GM23338 (cell line): ENCODE results near the gene TOM1L2. TPM values are rescaled to one million over a fixed set of nuclear protein-coding genes. Genes with fewer than 3 reads are reported as not detected.

Source experiments
- ATAC-seq: fragments of 200-7000 bp; cut with Tn5 transposase; 3 replicates; pipeline ENCODE4 v1.9.1; 2020
- DNase-seq: peaks from one replicate; pipeline ENCODE4 v3.0.0-alpha.2; 2015; ENCODE audit warnings: low spot score
- H2AFZ ChIP-seq: fragments of 200-600 bp; sonication (generic); 2 replicates; pipeline ENCODE4 v1.8.0; 2016; ENCODE audit warnings: antibody characterized with exemption, mild to moderate bottlenecking, moderate library complexity
- H3F3A ChIP-seq: fragments of 200-600 bp; sonication (generic); replicated peaks from 2 replicates; pipeline ENCODE4 v1.8.0; 2017; ENCODE audit warnings: antibody characterized with exemption, mixed run types, low read depth
- H3K27ac ChIP-seq: fragments of 200-600 bp; sonication (generic); 2 replicates; pipeline ENCODE4 v1.6.1; 2016; ENCODE audit warnings: low read depth
- H3K27me3 ChIP-seq: fragments of 200-600 bp; sonication (generic); 2 replicates; pipeline ENCODE4 v1.8.0; 2016; ENCODE audit warnings: mild to moderate bottlenecking, mixed run types, moderate library complexity; ENCODE audit not compliant: insufficient read depth
- H3K36me3 ChIP-seq: fragments of 200-600 bp; sonication (generic); 2 replicates; pipeline ENCODE4 v1.8.0; 2016; ENCODE audit warnings: mild to moderate bottlenecking; ENCODE audit not compliant: insufficient read depth
- H3K4me1 ChIP-seq: fragments of 200-600 bp; sonication (generic); 2 replicates; pipeline ENCODE4 v1.8.0; 2016; ENCODE audit warnings: mild to moderate bottlenecking, moderate library complexity; ENCODE audit not compliant: insufficient read depth
- H3K4me2 ChIP-seq: fragments of 200-600 bp; sonication (generic); 2 replicates; pipeline ENCODE4 v1.7.1; 2017; ENCODE audit warnings: mixed run types
- H3K4me3 ChIP-seq: fragments of 200-600 bp; sonication (generic); 2 replicates; pipeline ENCODE4 v1.6.1; 2016; ENCODE audit warnings: mixed run types
- H3K79me2 ChIP-seq: fragments of 200-600 bp; sonication (generic); replicated peaks from 2 replicates; pipeline ENCODE4 v1.8.0; 2017; ENCODE audit warnings: mild to moderate bottlenecking; ENCODE audit not compliant: insufficient read depth
- H3K9me2 ChIP-seq: fragments of 200-600 bp; sonication (generic); 2 replicates; pipeline ENCODE4 v1.8.0; 2017; ENCODE audit not compliant: insufficient read depth
- H4K20me1 ChIP-seq: fragments of 200-600 bp; sonication (generic); replicated peaks from 2 replicates; pipeline ENCODE4 v1.8.0; 2017; ENCODE audit warnings: mild to moderate bottlenecking; ENCODE audit not compliant: insufficient read depth
- H3K27ac Mint-ChIP-seq: 2 replicates; pipeline ENCODE4 v1.8.0; 2020; ENCODE audit warnings: inconsistent platforms, mild to moderate bottlenecking, moderate library complexity, mixed read lengths
- H3K27me3 Mint-ChIP-seq: 3 replicates; pipeline ENCODE4 v1.8.0; 2022; ENCODE audit warnings: low read depth, mild to moderate bottlenecking, moderate library complexity, mixed read lengths, inconsistent platforms; ENCODE audit not compliant: insufficient read depth, poor library complexity
- H3K36me3 Mint-ChIP-seq: 3 replicates; pipeline ENCODE4 v1.8.0; 2021; ENCODE audit warnings: low read depth, mild to moderate bottlenecking, inconsistent platforms, moderate library complexity, mixed read lengths
- H3K4me1 Mint-ChIP-seq: 3 replicates; pipeline ENCODE4 v1.8.0; 2020; ENCODE audit warnings: mild to moderate bottlenecking, inconsistent platforms, mixed read lengths
- H3K4me3 Mint-ChIP-seq: 3 replicates; pipeline ENCODE4 v1.8.0; 2021; ENCODE audit warnings: moderate library complexity, mild to moderate bottlenecking, inconsistent platforms, mixed read lengths
- H3K9me3 Mint-ChIP-seq: 3 replicates; pipeline ENCODE4 v1.8.0; 2020; ENCODE audit warnings: moderate library complexity, mild to moderate bottlenecking, inconsistent platforms, mixed read lengths
- CREB1 ChIP-seq: fragments of 250-450 bp; sonication (Bioruptor Pico); IDR thresholded peaks from 2 replicates; pipeline ENCODE4 v1.5.0; 2020; ENCODE audit warnings: low read depth, mild to moderate bottlenecking, moderate library complexity
- EZH2 ChIP-seq: fragments of 200-600 bp; sonication (generic); IDR thresholded peaks from one replicate; pipeline ENCODE4 v1.8.0; 2017; ENCODE audit warnings: antibody characterized with exemption, mild to moderate bottlenecking, low read depth; ENCODE audit not compliant: unreplicated experiment
- EZH2phosphoT487 ChIP-seq: fragments of 200-600 bp; sonication (generic); IDR thresholded peaks from one replicate; pipeline ENCODE4 v1.8.1; 2018; ENCODE audit warnings: antibody characterized with exemption; ENCODE audit not compliant: unreplicated experiment
- JUNB ChIP-seq: IDR thresholded peaks from one replicate; pipeline ENCODE4 v1.6.1; 2016; ENCODE audit warnings: antibody characterized with exemption; ENCODE audit not compliant: unreplicated experiment
- NANOG ChIP-seq: IDR thresholded peaks from 2 replicates; pipeline ENCODE4 v1.6.1; 2016; ENCODE audit warnings: antibody characterized with exemption, borderline replicate concordance
- POLR2AphosphoS5 ChIP-seq: IDR thresholded peaks from 2 replicates; pipeline ENCODE4 v1.6.1; 2016; ENCODE audit warnings: antibody characterized with exemption, low read depth
- STAT1 ChIP-seq: IDR thresholded peaks from one replicate; pipeline ENCODE4 v1.6.1; 2016; ENCODE audit warnings: antibody characterized with exemption; ENCODE audit not compliant: unreplicated experiment
- ZNF114 ChIP-seq: fragments of 250-450 bp; sonication (Bioruptor Pico); IDR thresholded peaks from 2 replicates; pipeline ENCODE4 v1.5.0; 2020; ENCODE audit warnings: mild to moderate bottlenecking, moderate library complexity
- polyA plus RNA-seq: library from polyadenylated mRNA; unstranded; fragments of >200 nt; fragmentation: Nextera tagmentation; extraction: Ambion mirVana; gene quantifications from 2 replicates; pipeline ENCODE4 v1.2.1, GENCODE V29; 2016
- total RNA-seq: library from RNA; depleted of rRNA; stranded (reverse); fragments of >200 nt; shearing (Covaris generic); gene quantifications from 2 replicates; pipeline ENCODE4 v1.2.3, GENCODE V29; 2014
- TF ChIP-seq, protein P1 (sequence below), 2 experiments: fragments of 200-600 bp in 1 of 2; sonication (generic) in 1 of 2; conservative IDR thresholded peaks; 2 replicates each; pipeline versions ENCODE4 v1.5.1 to v1.6.1; 2016 to 2017; ENCODE audit warnings: antibody characterized with exemption in 2 of 2, low read depth in 2 of 2, mild to moderate bottlenecking in 2 of 2, moderate library complexity in 1 of 2
- TF ChIP-seq, protein P2 (sequence below): IDR thresholded peaks from 2 replicates; pipeline ENCODE4 v1.6.1; 2016; ENCODE audit warnings: antibody characterized with exemption
- TF ChIP-seq, protein P3 (sequence below): IDR thresholded peaks from one replicate; pipeline ENCODE4 v1.6.1; 2018; ENCODE audit warnings: antibody characterized with exemption; ENCODE audit not compliant: unreplicated experiment

TOM1L2 gene
- total and polyA plus RNA-seq, 2 experiments from 2014 or later, result 3.3 TPM

DNA sequence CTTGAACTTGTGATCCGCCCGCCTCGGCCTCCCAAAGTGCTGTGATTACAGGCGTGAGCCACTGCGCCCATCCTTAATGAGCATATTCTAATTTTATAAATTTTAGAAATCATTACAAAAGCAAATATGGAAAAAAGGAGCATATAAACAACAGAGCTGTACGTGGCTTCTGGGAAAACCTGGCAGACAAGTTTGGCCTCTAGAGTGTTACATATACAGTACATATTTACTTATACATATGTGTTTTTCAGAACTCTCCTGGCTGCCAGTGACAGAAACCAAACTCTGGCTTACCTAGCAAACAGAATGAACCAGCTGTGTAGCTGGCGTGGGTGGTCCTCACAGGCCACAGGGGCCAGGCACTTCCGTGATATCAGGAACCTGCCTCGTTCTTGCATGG lies 10.6 kb upstream of the TOM1L2 start:
- Mint-ChIP-seq H3K4me1 (no peaks in the 10 kb centered on the region), H3K36me3 (no peaks in the 10 kb centered on the region), H3K27ac (no peak overlapping the region), H3K9me3 (no peaks in the 10 kb centered on the region), H3K27me3 (peaks cover 2% of the 10 kb centered on the region), H3K4me3 (no peak overlapping the region)
- H3K4me2 ChIP-seq, result no peak overlapping the region
- no peaks in the 10 kb centered on the region for H3K79me2 ChIP-seq
- no peaks in the 10 kb centered on the region for H3K27me3 ChIP-seq
- H3K36me3 ChIP-seq, result no peaks in the 10 kb centered on the region
- no peak overlapping the region for H3K27ac ChIP-seq
- ATAC-seq, result no peak
- TF ChIP-seq EZH2phosphoT487 (no peak), STAT1 (no peak), NANOG (no peak), EZH2 (no peak), ZNF114 (CRISPR knock-in tag) (no peak), JUNB (no peak)
- TF ChIP-seq, protein P1, sequence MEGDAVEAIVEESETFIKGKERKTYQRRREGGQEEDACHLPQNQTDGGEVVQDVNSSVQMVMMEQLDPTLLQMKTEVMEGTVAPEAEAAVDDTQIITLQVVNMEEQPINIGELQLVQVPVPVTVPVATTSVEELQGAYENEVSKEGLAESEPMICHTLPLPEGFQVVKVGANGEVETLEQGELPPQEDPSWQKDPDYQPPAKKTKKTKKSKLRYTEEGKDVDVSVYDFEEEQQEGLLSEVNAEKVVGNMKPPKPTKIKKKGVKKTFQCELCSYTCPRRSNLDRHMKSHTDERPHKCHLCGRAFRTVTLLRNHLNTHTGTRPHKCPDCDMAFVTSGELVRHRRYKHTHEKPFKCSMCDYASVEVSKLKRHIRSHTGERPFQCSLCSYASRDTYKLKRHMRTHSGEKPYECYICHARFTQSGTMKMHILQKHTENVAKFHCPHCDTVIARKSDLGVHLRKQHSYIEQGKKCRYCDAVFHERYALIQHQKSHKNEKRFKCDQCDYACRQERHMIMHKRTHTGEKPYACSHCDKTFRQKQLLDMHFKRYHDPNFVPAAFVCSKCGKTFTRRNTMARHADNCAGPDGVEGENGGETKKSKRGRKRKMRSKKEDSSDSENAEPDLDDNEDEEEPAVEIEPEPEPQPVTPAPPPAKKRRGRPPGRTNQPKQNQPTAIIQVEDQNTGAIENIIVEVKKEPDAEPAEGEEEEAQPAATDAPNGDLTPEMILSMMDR (conservative IDR thresholded peaks at IDR 0.05; ENCODE audit: low read depth in 2 of 2), result no peak
- TF ChIP-seq, protein P2, sequence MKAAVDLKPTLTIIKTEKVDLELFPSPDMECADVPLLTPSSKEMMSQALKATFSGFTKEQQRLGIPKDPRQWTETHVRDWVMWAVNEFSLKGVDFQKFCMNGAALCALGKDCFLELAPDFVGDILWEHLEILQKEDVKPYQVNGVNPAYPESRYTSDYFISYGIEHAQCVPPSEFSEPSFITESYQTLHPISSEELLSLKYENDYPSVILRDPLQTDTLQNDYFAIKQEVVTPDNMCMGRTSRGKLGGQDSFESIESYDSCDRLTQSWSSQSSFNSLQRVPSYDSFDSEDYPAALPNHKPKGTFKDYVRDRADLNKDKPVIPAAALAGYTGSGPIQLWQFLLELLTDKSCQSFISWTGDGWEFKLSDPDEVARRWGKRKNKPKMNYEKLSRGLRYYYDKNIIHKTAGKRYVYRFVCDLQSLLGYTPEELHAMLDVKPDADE, result no peak
- TF ChIP-seq, protein P3, sequence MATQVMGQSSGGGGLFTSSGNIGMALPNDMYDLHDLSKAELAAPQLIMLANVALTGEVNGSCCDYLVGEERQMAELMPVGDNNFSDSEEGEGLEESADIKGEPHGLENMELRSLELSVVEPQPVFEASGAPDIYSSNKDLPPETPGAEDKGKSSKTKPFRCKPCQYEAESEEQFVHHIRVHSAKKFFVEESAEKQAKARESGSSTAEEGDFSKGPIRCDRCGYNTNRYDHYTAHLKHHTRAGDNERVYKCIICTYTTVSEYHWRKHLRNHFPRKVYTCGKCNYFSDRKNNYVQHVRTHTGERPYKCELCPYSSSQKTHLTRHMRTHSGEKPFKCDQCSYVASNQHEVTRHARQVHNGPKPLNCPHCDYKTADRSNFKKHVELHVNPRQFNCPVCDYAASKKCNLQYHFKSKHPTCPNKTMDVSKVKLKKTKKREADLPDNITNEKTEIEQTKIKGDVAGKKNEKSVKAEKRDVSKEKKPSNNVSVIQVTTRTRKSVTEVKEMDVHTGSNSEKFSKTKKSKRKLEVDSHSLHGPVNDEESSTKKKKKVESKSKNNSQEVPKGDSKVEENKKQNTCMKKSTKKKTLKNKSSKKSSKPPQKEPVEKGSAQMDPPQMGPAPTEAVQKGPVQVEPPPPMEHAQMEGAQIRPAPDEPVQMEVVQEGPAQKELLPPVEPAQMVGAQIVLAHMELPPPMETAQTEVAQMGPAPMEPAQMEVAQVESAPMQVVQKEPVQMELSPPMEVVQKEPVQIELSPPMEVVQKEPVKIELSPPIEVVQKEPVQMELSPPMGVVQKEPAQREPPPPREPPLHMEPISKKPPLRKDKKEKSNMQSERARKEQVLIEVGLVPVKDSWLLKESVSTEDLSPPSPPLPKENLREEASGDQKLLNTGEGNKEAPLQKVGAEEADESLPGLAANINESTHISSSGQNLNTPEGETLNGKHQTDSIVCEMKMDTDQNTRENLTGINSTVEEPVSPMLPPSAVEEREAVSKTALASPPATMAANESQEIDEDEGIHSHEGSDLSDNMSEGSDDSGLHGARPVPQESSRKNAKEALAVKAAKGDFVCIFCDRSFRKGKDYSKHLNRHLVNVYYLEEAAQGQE, result no peak
- H3K9me2 ChIP-seq, result no peaks in the 10 kb centered on the region
- no peak overlapping the region for H2AFZ ChIP-seq
- H3K4me1 ChIP-seq, result no peaks in the 10 kb centered on the region
- no peaks in the 10 kb centered on the region for H4K20me1 ChIP-seq
- no peak overlapping the region for H3K4me3 ChIP-seq
- DNase-seq, result no peak
- no peaks in the 10 kb centered on the region for H3F3A ChIP-seq

DNA sequence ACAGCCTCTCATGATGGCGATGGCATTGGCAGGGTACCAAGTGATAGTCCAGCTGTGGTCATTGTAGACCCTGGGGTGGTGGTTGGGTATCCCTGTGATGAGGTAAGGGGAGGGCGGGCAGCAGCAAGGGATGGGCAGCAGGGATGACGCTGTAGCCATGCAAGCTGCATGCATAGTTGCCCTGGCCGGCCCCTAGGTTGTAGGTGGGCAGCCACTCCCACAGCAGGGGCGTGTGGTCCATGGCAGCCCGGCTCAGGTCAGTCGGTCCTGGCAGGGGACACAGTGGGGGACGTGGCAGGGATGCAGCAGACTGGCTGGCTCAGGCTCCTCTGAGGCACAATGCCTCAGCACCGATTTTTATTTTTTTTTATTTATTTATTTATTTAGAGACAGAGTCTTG lies 9.1 kb upstream of the TOM1L2 start:
- no peak overlapping the region for H3K27ac ChIP-seq
- no peaks in the 10 kb centered on the region for H3K9me3 Mint-ChIP-seq
- H3K4me2 ChIP-seq, result no peak overlapping the region
- H3K27me3 ChIP-seq, result no peaks in the 10 kb centered on the region
- no peak overlapping the region; the same call in 1 of the 2 replicates for H2AFZ ChIP-seq
- no peak overlapping the region for H3K4me3 Mint-ChIP-seq
- ATAC-seq (no peak), DNase-seq (no peak)
- no peaks in the 10 kb centered on the region for H3K36me3 ChIP-seq
- H3K4me1 ChIP-seq, result no peaks in the 10 kb centered on the region
- no peaks in the 10 kb centered on the region for H3K4me1 Mint-ChIP-seq
- H3K36me3 Mint-ChIP-seq, result no peaks in the 10 kb centered on the region
- TF ChIP-seq EZH2phosphoT487 (no peak), CREB1 (CRISPR knock-in tag) (no peak), POLR2AphosphoS5 (no peak), EZH2 (no peak)
- TF ChIP-seq, protein P2, result no peak
- peaks cover 2% of the 10 kb centered on the region for H3K27me3 Mint-ChIP-seq
- H4K20me1 ChIP-seq, result no peaks in the 10 kb centered on the region
- H3F3A ChIP-seq, result no peaks in the 10 kb centered on the region
- H3K4me3 ChIP-seq, result no peak overlapping the region
- H3K9me2 ChIP-seq, result no peaks in the 10 kb centered on the region
- no peak overlapping the region for H3K27ac Mint-ChIP-seq
- no peaks in the 10 kb centered on the region for H3K79me2 ChIP-seq
